Trophoblast cell (in vitro differentiated cells and primary cell): ENCODE results near the gene UBE2G2.

ENCODE experiments used
- DNase-seq, 2 donors: peaks; one replicate each; pipeline ENCODE4 v3.0.0-alpha.2; 2016
- H2AFZ ChIP-seq: 2 replicates; pipeline ENCODE4 v1.6.1; 2013; ENCODE audit warnings: low read length, moderate library complexity, mild to moderate bottlenecking; ENCODE audit not compliant: insufficient read depth, poor library complexity
- H2AK5ac ChIP-seq: 2 replicates; pipeline ENCODE4 v1.6.1; 2013; ENCODE audit warnings: mild to moderate bottlenecking, low read length
- H2BK120ac ChIP-seq: 2 replicates; pipeline ENCODE4 v1.6.1; 2013; ENCODE audit warnings: low read length, mild to moderate bottlenecking, moderate library complexity; ENCODE audit not compliant: insufficient read depth, poor library complexity
- H2BK12ac ChIP-seq: 2 replicates; pipeline ENCODE4 v1.6.1; 2013; ENCODE audit warnings: mild to moderate bottlenecking, low read length, moderate library complexity
- H2BK5ac ChIP-seq: 2 replicates; pipeline ENCODE4 v1.6.1; 2013; ENCODE audit warnings: low read length, low read depth, moderate library complexity, mild to moderate bottlenecking; ENCODE audit not compliant: poor library complexity
- H3K14ac ChIP-seq: 2 replicates; pipeline ENCODE4 v1.6.1; 2013; ENCODE audit warnings: mild to moderate bottlenecking, low read length
- H3K18ac ChIP-seq: 2 replicates; pipeline ENCODE4 v1.6.1; 2013; ENCODE audit warnings: mild to moderate bottlenecking, low read length
- H3K23ac ChIP-seq: 2 replicates; pipeline ENCODE4 v1.6.1; 2013; ENCODE audit warnings: low read length
- H3K27ac ChIP-seq: 2 replicates; pipeline ENCODE4 v1.5.1; 2013; ENCODE audit warnings: low read depth, mild to moderate bottlenecking, inconsistent platforms, low read length, moderate library complexity
- H3K27me3 ChIP-seq: 2 replicates; pipeline ENCODE4 v1.6.1; 2013; ENCODE audit warnings: inconsistent platforms, mild to moderate bottlenecking, low read length, moderate library complexity; ENCODE audit not compliant: insufficient read depth
- H3K36me3 ChIP-seq, 2 experiments: 1 replicate in 1 of 2; 2 replicates in 1 of 2; pipeline ENCODE4 v1.6.1; 2013; ENCODE audit warnings: low read length in 2 of 2, mild to moderate bottlenecking in 2 of 2, moderate library complexity in 1 of 2; ENCODE audit not compliant: insufficient read depth in 2 of 2, control insufficient read depth in 1 of 2
- H3K4ac ChIP-seq: 2 replicates; pipeline ENCODE4 v1.6.1; 2013; ENCODE audit warnings: low read depth, mild to moderate bottlenecking, low read length, moderate library complexity
- H3K4me1 ChIP-seq, 2 experiments: 1 replicate in 1 of 2; 2 replicates in 1 of 2; pipeline ENCODE4 v1.6.1; 2013; ENCODE audit warnings: low read length in 2 of 2, mild to moderate bottlenecking in 2 of 2, moderate library complexity in 1 of 2; ENCODE audit not compliant: insufficient read depth in 2 of 2, control insufficient read depth in 1 of 2
- H3K4me2 ChIP-seq: 2 replicates; pipeline ENCODE4 v1.6.1; 2013; ENCODE audit warnings: inconsistent platforms, mild to moderate bottlenecking, low read length, moderate library complexity
- H3K4me3 ChIP-seq: 2 replicates; pipeline ENCODE4 v1.5.1; 2013; ENCODE audit warnings: mild to moderate bottlenecking, low read depth, low read length, inconsistent platforms
- H3K79me1 ChIP-seq: one replicate; pipeline ENCODE4 v1.6.1; 2013; ENCODE audit warnings: low read length
- H3K79me2 ChIP-seq: 2 replicates; pipeline ENCODE4 v1.6.1; 2013; ENCODE audit warnings: low read length, mild to moderate bottlenecking; ENCODE audit not compliant: control insufficient read depth, insufficient read depth, poor library complexity
- H3K9ac ChIP-seq: 2 replicates; pipeline ENCODE4 v1.6.1; 2013; ENCODE audit warnings: mild to moderate bottlenecking, low read length
- H3K9me3 ChIP-seq: 2 replicates; pipeline ENCODE4 v1.6.1; 2013; ENCODE audit warnings: low read depth, mild to moderate bottlenecking, control low read depth, inconsistent platforms, low read length; ENCODE audit not compliant: insufficient read depth
- H4K12ac ChIP-seq: 2 replicates; pipeline ENCODE4 v1.6.1; 2013; ENCODE audit warnings: low read depth, mild to moderate bottlenecking, low read length, moderate library complexity
- H4K8ac ChIP-seq: 2 replicates; pipeline ENCODE4 v1.6.1; 2013; ENCODE audit warnings: low read depth, mild to moderate bottlenecking, low read length, moderate library complexity
- H4K91ac ChIP-seq: one replicate; pipeline ENCODE4 v1.6.1; 2013; ENCODE audit warnings: low read depth, mild to moderate bottlenecking, low read length, moderate library complexity
- WGBS: extraction: QIAGEN DNeasy Blood & Tissue Kit; methylation state at CpG from one replicate; pipeline ENCODE4 v1.1.7; 2013; ENCODE audit warnings: missing lambda C conversion rate; ENCODE audit not compliant: insufficient read length, insufficient coverage; ENCODE audit errors: extremely low coverage; 5-methylcytosine and 5-hydroxymethylcytosine counted together

UBE2G2 gene

DNA sequence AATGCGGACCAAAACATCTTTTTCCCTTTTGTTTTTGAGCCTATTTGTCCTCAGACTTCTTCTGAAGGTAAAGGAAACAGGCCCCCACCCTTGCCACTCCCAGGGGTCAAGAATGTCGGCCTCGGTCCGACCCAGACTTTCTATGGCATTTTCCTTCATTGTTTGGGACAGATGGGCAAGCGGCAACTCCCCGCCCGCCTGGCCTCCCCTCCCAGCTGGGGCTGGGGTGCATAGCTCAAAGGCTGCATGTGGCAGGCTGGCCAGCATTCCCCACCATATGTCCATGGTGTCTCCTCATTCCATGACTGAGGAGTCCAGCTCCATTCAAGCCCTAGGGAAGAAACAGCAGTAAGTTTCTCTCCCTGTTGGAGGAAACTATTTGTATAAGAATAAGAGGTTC, 60.9 kb downstream of the UBE2G2 start:
- no peak overlapping the region for H4K8ac ChIP-seq
- no peak overlapping the region for H2AK5ac ChIP-seq
- no peak overlapping the region for H2BK120ac ChIP-seq
- H3K14ac ChIP-seq: no peak overlapping the region
- H2AFZ ChIP-seq: no peak overlapping the region
- H3K27ac ChIP-seq: no peak overlapping the region
- peaks cover 32% of the 10 kb centered on the region for H3K9me3 ChIP-seq
- no peak overlapping the region for H3K4me3 ChIP-seq
- no peaks in the 10 kb centered on the region for H3K4me1 ChIP-seq
- H3K79me1 ChIP-seq: no peaks in the 10 kb centered on the region
- H4K91ac ChIP-seq: no peak overlapping the region
- H3K27me3 ChIP-seq: peaks cover 2% of the 10 kb centered on the region
- no peak overlapping the region for H3K18ac ChIP-seq
- H4K12ac ChIP-seq: no peak overlapping the region
- H3K79me2 ChIP-seq: no peaks in the 10 kb centered on the region
- no peak overlapping the region for H3K23ac ChIP-seq
- H3K4ac ChIP-seq: no peak overlapping the region
- no peak overlapping the region for H2BK12ac ChIP-seq
- no peak for DNase-seq
- no CpG with 5 or more reads among the region's 7 CpGs for WGBS
- no peaks in the 10 kb centered on the region for H3K36me3 ChIP-seq
- no peak overlapping the region for H2BK5ac ChIP-seq
- H3K4me2 ChIP-seq: no peak overlapping the region
- no peak overlapping the region for H3K9ac ChIP-seq

DNA sequence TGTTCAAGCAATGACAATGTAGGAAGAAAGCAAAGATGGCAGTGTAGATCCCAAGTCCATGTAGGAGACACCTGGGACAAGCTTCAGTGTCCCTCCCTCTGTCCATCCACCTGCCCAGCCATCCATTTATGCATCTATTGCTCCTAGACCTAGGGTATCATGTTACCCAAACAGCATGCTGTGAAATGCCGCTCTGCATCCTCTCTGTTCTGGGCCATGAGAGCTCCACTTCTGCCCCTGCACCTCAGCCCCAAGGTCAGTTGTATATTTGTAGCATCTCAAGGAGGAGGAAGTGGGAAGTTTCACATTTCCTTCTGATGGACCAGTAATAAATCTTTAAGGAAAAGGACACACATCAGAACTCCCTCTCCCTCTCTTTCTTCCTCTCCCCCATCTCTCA, 62.3 kb downstream of the UBE2G2 start:
- H4K91ac ChIP-seq: no peak overlapping the region
- H2BK5ac ChIP-seq: no peak overlapping the region
- H3K9ac ChIP-seq: no peak overlapping the region
- no peak for DNase-seq
- no peaks in the 10 kb centered on the region for H3K4me1 ChIP-seq
- WGBS: no CpG with 5 or more reads among the region's 1 CpG
- no peaks in the 10 kb centered on the region for H3K79me2 ChIP-seq
- no peak overlapping the region for H2AFZ ChIP-seq
- peaks cover 2% of the 10 kb centered on the region for H3K27me3 ChIP-seq
- H3K23ac ChIP-seq: no peak overlapping the region
- no peak overlapping the region for H3K27ac ChIP-seq
- H3K18ac ChIP-seq: no peak overlapping the region
- no peak overlapping the region for H3K4me2 ChIP-seq
- no peak overlapping the region for H2BK120ac ChIP-seq
- H2AK5ac ChIP-seq: no peak overlapping the region
- H3K4me3 ChIP-seq: peak overlapping the region; percentile 10
- no peaks in the 10 kb centered on the region for H3K36me3 ChIP-seq
- no peak overlapping the region for H2BK12ac ChIP-seq
- H3K4ac ChIP-seq: no peak overlapping the region
- H3K9me3 ChIP-seq: peaks cover 39% of the 10 kb centered on the region
- no peaks in the 10 kb centered on the region for H3K79me1 ChIP-seq
- no peak overlapping the region for H3K14ac ChIP-seq
- no peak overlapping the region for H4K8ac ChIP-seq
- no peak overlapping the region for H4K12ac ChIP-seq

DNA sequence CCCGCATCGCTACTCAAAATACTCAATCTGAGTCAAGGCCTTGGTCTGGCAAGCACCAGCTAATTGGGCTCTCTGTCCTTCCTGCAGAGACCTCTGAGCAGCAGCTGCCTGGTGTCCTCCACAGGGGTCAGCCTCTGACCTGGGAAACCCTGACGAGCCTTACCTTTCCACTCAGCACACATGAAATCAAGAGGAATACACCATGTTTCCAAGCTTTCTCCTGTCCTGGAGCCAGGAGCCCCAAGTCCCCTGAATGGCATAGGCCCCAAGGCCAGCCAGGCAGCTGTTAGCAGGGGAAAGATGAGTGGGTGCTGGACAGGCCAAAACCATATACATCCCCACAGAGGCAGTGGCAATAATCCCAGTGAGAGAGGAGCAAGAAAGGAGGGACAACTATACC, 63.0 kb downstream of the UBE2G2 start:
- Histone ChIP-seq H4K12ac (no peak overlapping the region), H4K91ac (no peak overlapping the region), H3K9me3 (peaks cover 41% of the 10 kb centered on the region), H3K79me2 (no peaks in the 10 kb centered on the region), H3K36me3 (no peaks in the 10 kb centered on the region), H2BK120ac (no peak overlapping the region), H3K14ac (no peak overlapping the region), H4K8ac (no peak overlapping the region), H3K27me3 (peaks cover 2% of the 10 kb centered on the region), H2BK5ac (no peak overlapping the region), H3K18ac (no peak overlapping the region), H3K4ac (no peak overlapping the region), H3K4me3 (no peak overlapping the region), H3K79me1 (no peaks in the 10 kb centered on the region), H2BK12ac (no peak overlapping the region), H2AFZ (no peak overlapping the region), H3K23ac (no peak overlapping the region), H3K4me2 (no peak overlapping the region), H3K27ac (no peak overlapping the region), H3K9ac (no peak overlapping the region), H2AK5ac (no peak overlapping the region), H3K4me1 (no peaks in the 10 kb centered on the region)
- no peak for DNase-seq
- WGBS: no CpG with 5 or more reads among the region's 3 CpGs

DNA sequence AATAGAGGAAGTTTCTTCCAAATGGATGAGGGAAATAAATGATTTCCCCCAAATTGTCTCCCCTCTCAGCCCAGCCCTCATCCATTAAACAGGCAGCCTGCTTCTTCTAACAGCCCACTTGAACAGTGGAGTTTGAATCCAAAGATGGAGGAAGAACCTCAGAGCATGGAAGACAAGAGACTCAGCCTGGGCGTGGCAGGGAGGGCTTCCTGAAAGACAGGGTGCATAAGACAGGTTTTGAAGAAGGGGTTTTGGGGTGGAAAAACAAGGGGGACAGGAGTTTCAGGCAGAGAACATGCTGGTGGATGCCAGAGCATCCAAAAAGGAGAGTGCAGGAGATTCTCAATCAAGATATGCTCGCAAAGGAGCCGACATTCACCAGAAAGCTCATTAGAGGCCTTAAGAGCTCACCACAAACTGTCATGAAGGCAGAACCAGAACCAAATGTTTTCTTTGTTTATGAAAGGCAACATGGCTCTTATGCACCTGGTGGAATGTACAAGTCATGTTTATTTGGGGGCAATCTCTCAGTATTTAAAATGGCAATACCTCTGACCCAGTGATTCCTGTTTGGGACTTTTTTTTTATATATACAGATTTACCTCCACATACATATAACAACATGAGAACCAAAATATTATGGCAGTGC, 63.8 kb downstream of the UBE2G2 start:
- H2BK120ac ChIP-seq: no peak overlapping the region
- H2BK5ac ChIP-seq: no peak overlapping the region
- no peak overlapping the region for H3K27ac ChIP-seq
- H2BK12ac ChIP-seq: no peak overlapping the region
- peaks cover 41% of the 10 kb centered on the region for H3K9me3 ChIP-seq
- H3K79me2 ChIP-seq: no peaks in the 10 kb centered on the region
- no peaks in the 10 kb centered on the region for H3K4me1 ChIP-seq
- H3K18ac ChIP-seq: no peak overlapping the region
- H3K4me2 ChIP-seq: no peak overlapping the region
- H3K14ac ChIP-seq: no peak overlapping the region
- no peaks in the 10 kb centered on the region for H3K79me1 ChIP-seq
- H4K12ac ChIP-seq: no peak overlapping the region
- no peak overlapping the region for H2AK5ac ChIP-seq
- no CpG with 5 or more reads among the region's 3 CpGs for WGBS
- DNase-seq: no peak
- no peak overlapping the region for H4K91ac ChIP-seq
- H3K4ac ChIP-seq: no peak overlapping the region
- H4K8ac ChIP-seq: no peak overlapping the region
- no peaks in the 10 kb centered on the region for H3K36me3 ChIP-seq
- no peak overlapping the region for H3K4me3 ChIP-seq
- H2AFZ ChIP-seq: no peak overlapping the region
- no peak overlapping the region for H3K9ac ChIP-seq
- peaks cover 2% of the 10 kb centered on the region for H3K27me3 ChIP-seq
- H3K23ac ChIP-seq: no peak overlapping the region
